22Rv1 (cell line): ENCODE results near the gene FKRP.

ENCODE experiments used
- H3K27ac ChIP-seq: fragments of 450-650 bp; 2 replicates; pipeline ENCODE4 v1.5.1; 2017
- CTCF ChIP-seq: fragments of 450-650 bp; IDR thresholded peaks from 2 replicates; pipeline ENCODE4 v1.5.1; 2017; ENCODE audit warnings: mild to moderate bottlenecking
- ZFX ChIP-seq: fragments of 450-650 bp; IDR thresholded peaks from 2 replicates; pipeline ENCODE4 v1.6.1; 2017; ENCODE audit warnings: antibody characterized with exemption, borderline replicate concordance

The FKRP gene

GRCh38 chr19:46745521-46746280, at the start of gene FKRP:
FKRP (plus strand) TSS chr19:46746057; CDS start chr19:46755451, 9,394 bp downstream.
- TF ChIP-seq ZFX (no peak), CTCF (no peak)
- peak within 1 kb of the TSS; percentile 80 for H3K27ac ChIP-seq

- 0 out of 2 replicates have a peak overlapping the region, but pooled peaks have one; percentile 37 for H3K27ac ChIP-seq
- TF ChIP-seq CTCF: no peak
- no peak for TF ChIP-seq ZFX
Measured at GRCh38 chr19:46696866-46697203, 49.0 kb upstream of the FKRP start.

- TF ChIP-seq ZFX: no peak
- TF ChIP-seq CTCF: no peak
- 0 out of 2 replicates have a peak overlapping the region, but pooled peaks have one; percentile 37 for H3K27ac ChIP-seq
Measured at GRCh38 chr19:46697204-46697960, 48.5 kb upstream of the FKRP start.

GRCh38 chr19:46698395-46699321, 47.2 kb upstream of the FKRP start:
- no peak overlapping the region for H3K27ac ChIP-seq
- TF ChIP-seq CTCF (no peak), ZFX (no peak)

- TF ChIP-seq ZFX (no peak), CTCF (no peak)
- no peak overlapping the region for H3K27ac ChIP-seq
Measured at GRCh38 chr19:46700704-46701103, 45.2 kb upstream of the FKRP start.

- no peak for TF ChIP-seq ZFX
- TF ChIP-seq CTCF: peak; percentile 97
- H3K27ac ChIP-seq: no peak overlapping the region
Measured at GRCh38 chr19:46704379-46705076, 41.3 kb upstream of the FKRP start.
